ENCODE results near the gene DRAXIN.

DRAXIN gene

GRCh38 chr1:11764115-11764514, 72.6 kb downstream of the DRAXIN start:
- DNase-seq (ENCODE audit: low spot score) = no peak

- DNase-seq (ENCODE audit: low spot score) = no peak
Observed at GRCh38 chr1:11764519-11764918, 73.0 kb downstream of the DRAXIN start.

DNA sequence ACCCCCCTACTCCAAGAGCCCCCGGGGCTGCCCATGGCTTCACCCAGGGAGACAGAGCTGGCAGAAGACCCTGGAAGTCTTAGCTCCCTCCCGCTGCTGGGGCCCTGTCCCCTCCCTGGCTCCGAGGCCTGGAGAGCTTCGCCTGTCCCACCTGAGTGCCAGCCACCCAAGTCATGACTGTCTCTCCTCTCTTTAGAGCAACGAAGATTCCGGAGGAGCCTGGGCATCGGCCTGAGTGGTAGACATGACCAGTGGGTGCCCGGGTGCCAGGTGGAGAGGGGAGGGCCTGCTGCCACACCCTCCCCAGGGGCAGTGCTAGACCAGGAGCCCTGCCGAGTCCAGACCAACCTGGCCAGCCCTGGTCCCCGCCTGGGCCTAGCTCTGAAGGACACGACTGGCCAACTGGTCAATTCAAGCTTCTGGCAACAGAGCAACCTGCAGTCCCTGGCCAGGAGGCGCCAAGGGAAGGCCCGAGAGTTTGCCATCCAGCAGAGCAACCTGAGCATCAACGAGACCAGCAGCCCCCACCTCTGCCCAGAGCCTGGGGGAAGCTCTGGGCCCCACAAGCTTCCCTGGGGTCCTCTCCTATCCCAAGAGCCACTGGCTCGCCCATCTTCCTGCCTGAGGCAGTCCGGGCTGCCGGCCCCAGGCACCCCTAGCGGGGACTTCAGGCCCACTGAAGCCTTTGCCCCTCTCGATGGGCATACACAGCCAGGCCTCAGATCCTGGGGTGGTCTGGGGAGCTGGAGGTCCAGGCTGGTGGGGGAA, 74.3 kb downstream of the DRAXIN start:
- DNase-seq (ENCODE audit: low spot score) = no peak

DNA sequence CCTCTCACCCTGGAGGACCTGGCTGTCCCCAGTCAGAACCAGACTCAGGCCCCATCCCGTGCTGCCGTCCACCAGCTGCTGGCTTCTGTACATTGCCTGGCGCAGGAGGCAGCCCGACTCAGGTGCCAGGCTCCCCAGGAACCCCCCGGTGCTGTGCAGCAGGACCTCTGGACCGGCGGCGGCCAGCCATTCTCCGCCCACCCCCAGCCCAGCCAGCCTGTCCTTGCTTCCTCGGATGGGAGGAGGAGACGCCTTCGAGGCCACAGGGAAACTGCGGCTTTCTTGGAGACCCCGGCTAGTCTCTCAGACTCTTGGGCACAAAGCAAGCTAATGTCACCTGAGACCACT, 74.9 kb downstream of the DRAXIN start:
- DNase-seq (ENCODE audit: low spot score) = no peak

GRCh38 chr1:11767922-11768704, 76.6 kb downstream of the DRAXIN start:
- no peak for DNase-seq (ENCODE audit: low spot score)

GRCh38 chr1:11768821-11769220, 77.3 kb downstream of the DRAXIN start:
- DNase-seq (ENCODE audit: low spot score) = no peak

- DNase-seq (ENCODE audit: low spot score) = no peak
Observed at GRCh38 chr1:11769274-11769673, 77.8 kb downstream of the DRAXIN start.

DNA sequence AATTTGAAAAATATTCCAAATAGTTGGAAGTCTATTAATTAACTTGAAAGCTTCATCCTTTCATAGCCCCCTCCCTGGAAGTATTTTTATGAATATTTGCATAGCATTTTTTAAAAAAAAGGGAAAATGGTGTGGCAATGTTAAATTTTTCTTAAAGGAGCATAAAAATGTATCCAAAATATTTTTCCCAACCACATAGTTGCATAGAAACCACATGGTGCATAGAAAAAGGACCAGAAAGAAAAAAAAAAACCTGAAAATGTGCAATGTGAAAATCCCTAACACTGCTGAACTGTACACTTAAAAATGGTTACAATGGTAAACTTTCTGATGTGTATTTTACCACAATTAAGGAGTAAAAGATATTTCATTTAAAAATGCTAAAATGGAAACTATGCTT, 78.5 kb downstream of the DRAXIN start:
- DNase-seq (ENCODE audit: low spot score) = no peak

GRCh38 chr1:11771481-11772043, 80.1 kb downstream of the DRAXIN start:
- no peak for DNase-seq (ENCODE audit: low spot score)

DNA sequence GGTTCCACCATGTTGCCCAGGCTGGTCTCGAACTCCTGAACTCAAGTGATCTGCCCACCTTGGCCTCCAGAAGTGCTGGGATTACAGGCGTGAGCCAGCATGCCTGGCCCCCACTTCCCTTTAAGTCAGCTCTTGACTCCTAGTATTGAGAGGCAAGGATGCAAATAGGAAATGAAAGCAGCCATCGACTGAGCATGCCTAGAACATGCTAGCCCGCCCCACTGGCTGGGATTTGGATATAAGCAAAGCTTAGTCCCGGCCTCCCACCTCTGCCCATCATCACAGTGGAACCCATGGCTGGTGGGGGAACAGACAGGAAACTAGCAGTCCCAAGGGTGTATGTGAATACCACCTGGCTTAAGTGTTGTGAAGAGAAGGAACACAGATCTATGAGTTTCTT, 80.9 kb downstream of the DRAXIN start:
- DNase-seq (ENCODE audit: low spot score) = no peak

GRCh38 chr1:11774753-11775152, 83.2 kb downstream of the DRAXIN start:
- no peak for DNase-seq (ENCODE audit: low spot score)
